ENCODE results near the gene CISD2. TPM values are rescaled to one million over a fixed set of nuclear protein-coding genes. Genes with fewer than 3 reads are reported as not detected.
A peak's percentile ranks its signal among the peaks of the same experiment; 100 is the strongest.

CISD2 gene
- total and polyA plus RNA-seq, 7 donors, result 6.2 to 19.3 (median 12.0) TPM

- DNase-seq (peak; percentile 95 to 98), ATAC-seq (peak; percentile 74 to 80 (median 76))
- H3K9me3 ChIP-seq, result no peaks in the 10 kb centered on the region
- H3K4me1 ChIP-seq, result peaks cover 45% of the 10 kb centered on the region
- peak within 1 kb of the TSS; percentile 89 for H3K4me3 ChIP-seq
- WGBS, 3 donors, result 0% methylated on average over 48 to 73 of the region's 73 CpGs
- peaks cover 2 to 15% of the 10 kb centered on the region in 2 donors for H3K36me3 ChIP-seq (ENCODE audit: insufficient read depth in 1 of 2, low read depth in 1 of 2)
- H3K27ac ChIP-seq, result peak within 1 kb of the TSS; percentile 100
- intact Hi-C loops (cut with DNase I), result loop anchor here (2.0 to 5.0 kb wide), 2 partner anchors 42 to 325 kb away; partner anchors contain the start of genes CISD2 (in 1 of the 2) and NFKB1 (in 1 of the 2)
- no peak for TF ChIP-seq CTCF (IDR thresholded peaks at IDR 0.05)
- H3K27me3 ChIP-seq (ENCODE audit: insufficient read depth in 3 of 3, low read length in 2 of 3), result no peaks in the 10 kb centered on the region
Observed at GRCh38 chr4:102826890-102827673, 41.7 kb upstream of the CISD2 start, which contains the start of gene UBE2D3. Gene UBE2D3 (minus strand): TSS chr4:102827551. CDS start chr4:102826508, 1,043 bp downstream.

GRCh38 chr4:102827674-102828496 is 40.9 kb upstream of the CISD2 start:
- Histone ChIP-seq H3K27ac (peak overlapping the region; percentile 100), H3K9me3 (no peaks in the 10 kb centered on the region), H3K4me1 (peaks cover 37% of the 10 kb centered on the region), H3K4me3 (peak overlapping the region; percentile 89), H3K36me3 (ENCODE audit: insufficient read depth in 1 of 2, low read depth in 1 of 2) (peaks cover 2 to 15% of the 10 kb centered on the region in 2 donors), H3K27me3 (ENCODE audit: insufficient read depth in 3 of 3, low read length in 2 of 3) (no peaks in the 10 kb centered on the region)
- 0% methylated on average over 49 to 50 of the region's 50 CpGs for WGBS, 3 donors
- intact Hi-C loops (cut with DNase I), result loop anchor here (1.0 to 5.0 kb wide), 4 partner anchors 41 to 326 kb away; partner anchors contain the start of genes CISD2 (in 2 of the 2), MANBA (in 1 of the 2), NFKB1 (in 1 of the 2) and SLC9B1 (in 1 of the 2)
- DNase-seq (peak; percentile 98 to 100), ATAC-seq (peak; percentile 81 to 87 (median 83))
- no peak for TF ChIP-seq CTCF (IDR thresholded peaks at IDR 0.05)

DNA sequence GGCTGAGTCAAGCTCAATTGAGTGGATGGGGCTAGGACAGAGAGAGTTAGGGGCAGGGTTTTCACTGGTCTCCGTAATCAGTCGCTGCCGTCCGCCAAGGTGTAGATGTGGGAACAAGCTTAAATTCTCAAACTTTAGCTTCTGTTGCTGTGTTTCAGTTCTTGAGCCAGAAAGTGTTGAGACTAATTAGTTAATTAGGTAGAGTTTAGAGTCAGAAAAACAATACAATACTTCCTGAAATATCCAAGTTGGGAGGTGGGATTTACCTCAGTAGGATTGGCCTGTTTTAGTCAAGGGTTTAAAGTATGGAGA is 40.3 kb upstream of the CISD2 start:
- no peak for ATAC-seq
- Histone ChIP-seq H3K4me3 (peak overlapping the region; percentile 89), H3K36me3 (ENCODE audit: insufficient read depth in 1 of 2, low read depth in 1 of 2) (peaks cover 2 to 12% of the 10 kb centered on the region in 2 donors), H3K4me1 (peaks cover 32% of the 10 kb centered on the region), H3K27ac (peak overlapping the region; percentile 100), H3K27me3 (ENCODE audit: insufficient read depth in 3 of 3, low read length in 2 of 3) (no peaks in the 10 kb centered on the region), H3K9me3 (no peaks in the 10 kb centered on the region)
- WGBS, 3 donors, result 0% methylated on average over 4 of the region's 4 CpGs
- intact Hi-C loops (cut with DNase I), result loop anchor here in 1 of 2 donors (1.0 to 5.0 kb wide), 4 partner anchors 40 to 326 kb away; partner anchors contain the start of genes CISD2, MANBA, NFKB1 and SLC9B1
- DNase-seq, result no peak
- TF ChIP-seq CTCF (IDR thresholded peaks at IDR 0.05), result no peak

- H3K27ac ChIP-seq, result peak overlapping the region; percentile 100
- H3K36me3 ChIP-seq (ENCODE audit: insufficient read depth in 1 of 2, low read depth in 1 of 2), result peaks cover 0 to 6% of the 10 kb centered on the region in 2 donors
- no peak for DNase-seq
- no peak for TF ChIP-seq CTCF (IDR thresholded peaks at IDR 0.05)
- 95 to 96% (median 95%) methylated on average over 7 of the region's 7 CpGs for WGBS, 3 donors
- intact Hi-C loops (cut with DNase I), result loop anchor here in 1 of 2 donors (2.0 to 5.0 kb wide), 3 partner anchors 39 to 328 kb away; partner anchors contain the start of genes CISD2, NFKB1 and SLC9B1
- H3K27me3 ChIP-seq (ENCODE audit: insufficient read depth in 3 of 3, low read length in 2 of 3), result no peaks in the 10 kb centered on the region
- no peak overlapping the region for H3K4me3 ChIP-seq
- peaks cover 22% of the 10 kb centered on the region for H3K4me1 ChIP-seq
- ATAC-seq, result no peak
- H3K9me3 ChIP-seq, result no peaks in the 10 kb centered on the region
Observed at GRCh38 chr4:102829803-102830202, 39.0 kb upstream of the CISD2 start.

Data from psoas muscle (tissue), 8 donors.